Measurements from ENCODE around the gene MED27. TPM values are rescaled to one million over a fixed set of nuclear protein-coding genes. Genes with fewer than 3 reads are reported as not detected.

Gene MED27
- total RNA-seq, 1 donor from 2014 or later, result 34.5 TPM

DNA sequence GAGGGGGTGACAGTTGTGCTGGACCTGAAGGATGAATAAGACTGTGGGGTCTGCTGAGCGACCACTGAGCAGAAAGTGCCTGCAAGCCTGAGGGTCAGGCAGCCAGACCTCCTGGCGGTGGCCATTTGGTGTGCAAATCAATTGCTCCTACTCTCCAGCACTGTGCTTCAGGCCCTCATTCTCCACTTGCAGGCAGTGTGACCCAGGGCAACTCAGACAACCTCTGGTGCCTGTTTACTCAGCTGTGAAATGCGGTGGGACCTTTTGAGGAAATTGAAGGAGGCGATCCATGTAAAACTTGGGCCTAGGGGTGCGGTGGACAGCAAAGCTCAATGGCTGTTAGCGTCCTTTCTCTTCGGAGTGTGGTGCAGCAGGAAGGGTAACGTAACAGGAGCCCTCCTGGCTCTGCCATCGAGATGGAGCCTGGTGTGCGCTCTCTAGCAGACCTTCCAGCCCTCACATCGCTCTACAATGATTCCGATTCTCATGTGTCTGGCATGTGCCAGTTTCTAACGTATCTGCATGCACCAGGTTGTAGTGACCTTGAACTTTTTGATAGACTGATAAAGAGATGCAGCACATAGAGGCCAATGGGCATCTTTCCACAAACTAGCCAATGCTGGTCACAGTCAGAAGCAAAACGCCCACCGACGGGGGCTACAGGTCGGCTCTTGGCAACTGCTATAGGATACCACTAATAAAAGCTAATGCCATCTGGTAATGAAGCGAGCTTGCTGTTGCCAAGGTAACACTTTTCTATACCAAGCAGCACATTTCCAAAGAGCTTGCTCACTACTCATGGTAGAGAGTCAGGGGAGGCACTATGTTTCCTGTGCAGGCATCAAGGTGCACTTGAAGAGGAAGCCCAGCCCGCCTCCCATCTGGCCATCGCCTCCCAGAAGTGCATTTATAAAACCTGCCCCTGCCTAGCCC lies 180.1 kb downstream of the MED27 start:
- H3K27me3 ChIP-seq (ENCODE audit: control insufficient read depth, insufficient read depth, low read length), result no peaks in the 10 kb centered on the region
- H3K36me3 ChIP-seq (ENCODE audit: control insufficient read depth, insufficient read depth, low read length), result no peaks in the 10 kb centered on the region
- TF ChIP-seq, protein P1, sequence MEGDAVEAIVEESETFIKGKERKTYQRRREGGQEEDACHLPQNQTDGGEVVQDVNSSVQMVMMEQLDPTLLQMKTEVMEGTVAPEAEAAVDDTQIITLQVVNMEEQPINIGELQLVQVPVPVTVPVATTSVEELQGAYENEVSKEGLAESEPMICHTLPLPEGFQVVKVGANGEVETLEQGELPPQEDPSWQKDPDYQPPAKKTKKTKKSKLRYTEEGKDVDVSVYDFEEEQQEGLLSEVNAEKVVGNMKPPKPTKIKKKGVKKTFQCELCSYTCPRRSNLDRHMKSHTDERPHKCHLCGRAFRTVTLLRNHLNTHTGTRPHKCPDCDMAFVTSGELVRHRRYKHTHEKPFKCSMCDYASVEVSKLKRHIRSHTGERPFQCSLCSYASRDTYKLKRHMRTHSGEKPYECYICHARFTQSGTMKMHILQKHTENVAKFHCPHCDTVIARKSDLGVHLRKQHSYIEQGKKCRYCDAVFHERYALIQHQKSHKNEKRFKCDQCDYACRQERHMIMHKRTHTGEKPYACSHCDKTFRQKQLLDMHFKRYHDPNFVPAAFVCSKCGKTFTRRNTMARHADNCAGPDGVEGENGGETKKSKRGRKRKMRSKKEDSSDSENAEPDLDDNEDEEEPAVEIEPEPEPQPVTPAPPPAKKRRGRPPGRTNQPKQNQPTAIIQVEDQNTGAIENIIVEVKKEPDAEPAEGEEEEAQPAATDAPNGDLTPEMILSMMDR (IDR thresholded peaks at IDR 0.05; ENCODE audit: insufficient read depth, low read length, poor library complexity, severe bottlenecking), result no peak
- H3K4me3 ChIP-seq (ENCODE audit: low read depth, low read length), result no peak overlapping the region
- DNase-seq (ENCODE audit: low read depth), result no peak

DNA sequence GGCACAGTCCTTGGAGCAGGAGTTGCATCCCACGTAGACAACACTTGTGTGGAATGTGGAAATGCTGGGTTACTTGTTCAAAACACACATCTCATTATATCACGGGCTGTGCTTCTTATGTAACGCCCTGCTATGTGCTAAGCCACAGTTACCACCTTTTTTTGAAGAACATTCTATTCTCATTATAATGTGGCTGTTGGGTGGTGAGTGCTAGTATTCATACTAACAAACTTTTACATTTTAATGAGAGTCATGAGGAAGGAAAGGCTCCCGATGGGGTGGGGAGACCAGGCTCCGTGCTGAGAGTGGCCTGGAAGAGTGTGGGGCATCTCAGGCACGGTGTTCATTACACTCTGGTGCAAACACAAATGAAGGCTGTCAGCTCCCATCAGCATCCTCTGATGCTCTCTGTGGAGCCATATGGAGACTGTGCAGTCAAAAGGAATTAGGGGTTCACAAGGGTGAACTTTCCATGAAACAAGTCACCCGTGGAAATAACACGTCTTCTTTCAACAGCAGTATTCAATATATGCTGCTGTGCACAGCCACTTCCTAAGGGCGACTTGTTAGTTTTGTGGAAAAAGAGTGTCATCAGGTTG lies 186.7 kb downstream of the MED27 start:
- Histone ChIP-seq H3K27me3 (ENCODE audit: control insufficient read depth, insufficient read depth, low read length) (no peaks in the 10 kb centered on the region), H3K4me3 (ENCODE audit: low read depth, low read length) (no peak overlapping the region), H3K36me3 (ENCODE audit: control insufficient read depth, insufficient read depth, low read length) (no peaks in the 10 kb centered on the region)
- DNase-seq (ENCODE audit: low read depth), result no peak
- TF ChIP-seq, protein P1 (IDR thresholded peaks at IDR 0.05; ENCODE audit: insufficient read depth, low read length, poor library complexity, severe bottlenecking), result no peak

DNA sequence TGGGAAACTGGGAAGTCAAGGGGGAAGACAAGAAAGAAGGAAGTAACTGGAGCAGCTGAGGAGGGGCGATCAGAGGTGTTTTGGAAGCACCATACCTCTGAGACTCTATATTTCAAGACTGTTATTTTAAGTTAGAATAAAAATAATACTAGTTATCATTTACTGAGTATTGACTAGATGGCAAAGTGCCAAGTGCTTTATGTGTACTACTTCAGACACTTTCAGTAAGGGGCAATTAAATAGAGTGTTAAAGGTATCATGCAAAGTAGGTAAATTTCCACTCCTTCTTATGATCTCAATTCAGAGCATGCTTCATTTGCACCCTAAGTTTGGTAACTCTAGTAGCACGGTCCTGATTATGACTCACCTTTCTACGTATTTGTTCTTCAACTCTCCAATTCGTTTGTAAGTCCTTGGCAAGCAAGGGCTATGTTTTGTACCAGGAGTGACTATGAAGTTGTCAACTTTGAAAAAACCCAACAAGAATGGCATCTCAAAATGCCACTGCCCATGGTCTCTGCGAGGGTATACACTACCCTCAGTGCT lies 187.4 kb downstream of the MED27 start:
- Histone ChIP-seq H3K4me3 (ENCODE audit: low read depth, low read length) (no peak overlapping the region), H3K36me3 (ENCODE audit: control insufficient read depth, insufficient read depth, low read length) (no peaks in the 10 kb centered on the region), H3K27me3 (ENCODE audit: control insufficient read depth, insufficient read depth, low read length) (no peaks in the 10 kb centered on the region)
- TF ChIP-seq, protein P1 (IDR thresholded peaks at IDR 0.05; ENCODE audit: insufficient read depth, low read length, poor library complexity, severe bottlenecking), result no peak
- DNase-seq (ENCODE audit: low read depth), result no peak

DNA sequence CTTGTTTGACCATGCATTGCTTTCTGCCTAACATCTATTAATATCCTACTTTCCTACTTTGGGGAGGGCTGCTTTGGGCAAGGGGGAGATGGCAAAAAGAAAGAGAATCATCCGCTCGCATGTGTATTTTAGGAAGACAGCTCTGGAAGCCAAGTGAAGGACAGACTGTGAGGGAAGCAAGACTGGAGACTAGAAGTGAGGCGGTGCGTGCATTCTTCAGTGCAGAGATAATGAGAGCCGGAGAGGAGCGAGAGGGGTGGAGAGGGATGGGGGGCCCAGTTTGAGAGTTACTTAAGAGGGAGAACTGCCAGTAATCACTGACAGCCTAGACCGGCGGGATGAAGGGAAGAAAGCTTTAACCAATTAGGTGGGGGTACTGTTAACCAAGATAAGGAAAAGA lies 188.1 kb downstream of the MED27 start:
- no peak for DNase-seq (ENCODE audit: low read depth)
- TF ChIP-seq, protein P1 (IDR thresholded peaks at IDR 0.05; ENCODE audit: insufficient read depth, low read length, poor library complexity, severe bottlenecking), result no peak
- Histone ChIP-seq H3K27me3 (ENCODE audit: control insufficient read depth, insufficient read depth, low read length) (no peaks in the 10 kb centered on the region), H3K36me3 (ENCODE audit: control insufficient read depth, insufficient read depth, low read length) (no peaks in the 10 kb centered on the region), H3K4me3 (ENCODE audit: low read depth, low read length) (no peak overlapping the region)

DNA sequence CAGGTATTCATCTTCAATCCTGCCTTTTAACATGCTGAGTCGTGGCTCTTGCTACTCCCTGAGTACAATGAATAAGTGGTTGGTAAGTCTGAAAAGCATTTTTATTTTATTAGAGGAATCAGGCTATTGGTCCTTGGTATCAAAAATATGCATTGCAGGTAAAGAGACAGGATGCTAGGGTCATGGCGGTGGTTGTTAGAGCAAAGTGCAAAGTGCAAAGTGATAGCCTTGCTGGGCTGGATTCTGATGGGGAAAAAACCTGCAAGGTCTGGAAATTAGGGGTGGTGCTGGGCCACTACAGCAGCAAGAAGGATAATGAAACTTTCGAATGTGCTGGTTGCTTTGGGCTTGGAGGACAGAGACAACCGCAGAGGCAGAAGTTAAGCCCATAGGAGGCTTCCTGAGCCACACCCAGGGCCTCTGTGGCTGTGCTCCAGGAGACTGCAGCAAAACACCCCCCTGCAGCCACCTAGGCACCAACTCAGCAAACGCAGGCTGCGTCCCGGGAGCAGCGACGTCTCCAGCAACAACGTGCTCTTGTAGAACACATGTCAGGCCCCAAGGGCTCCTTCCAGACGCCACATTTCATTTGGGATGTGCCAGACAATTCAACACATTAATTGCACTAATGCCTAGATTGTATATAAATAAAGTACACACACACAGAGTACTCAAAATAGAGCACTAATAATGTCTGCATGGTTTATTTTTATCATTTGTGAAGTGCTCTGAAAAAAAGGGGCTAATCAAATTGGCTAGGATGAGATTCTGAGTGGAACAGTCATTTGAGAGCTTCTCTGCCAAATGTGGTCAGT lies 190.0 kb downstream of the MED27 start:
- DNase-seq (ENCODE audit: low read depth), result no peak
- Histone ChIP-seq H3K27me3 (ENCODE audit: control insufficient read depth, insufficient read depth, low read length) (no peaks in the 10 kb centered on the region), H3K4me3 (ENCODE audit: low read depth, low read length) (no peak overlapping the region), H3K36me3 (ENCODE audit: control insufficient read depth, insufficient read depth, low read length) (no peaks in the 10 kb centered on the region)
- TF ChIP-seq, protein P1 (IDR thresholded peaks at IDR 0.05; ENCODE audit: insufficient read depth, low read length, poor library complexity, severe bottlenecking), result no peak

Measured in kidney epithelial cell (primary cell).